GM12872 (cell line): ENCODE data around the gene CDC42BPB.

Source experiments
- TF ChIP-seq, protein P1 (sequence below): IDR thresholded peaks from 3 replicates; pipeline ENCODE4 v1.5.1; 2011; ENCODE audit warnings: low read depth, mild to moderate bottlenecking, low read length, moderate library complexity; ENCODE audit not compliant: insufficient read depth

The CDC42BPB gene

DNA sequence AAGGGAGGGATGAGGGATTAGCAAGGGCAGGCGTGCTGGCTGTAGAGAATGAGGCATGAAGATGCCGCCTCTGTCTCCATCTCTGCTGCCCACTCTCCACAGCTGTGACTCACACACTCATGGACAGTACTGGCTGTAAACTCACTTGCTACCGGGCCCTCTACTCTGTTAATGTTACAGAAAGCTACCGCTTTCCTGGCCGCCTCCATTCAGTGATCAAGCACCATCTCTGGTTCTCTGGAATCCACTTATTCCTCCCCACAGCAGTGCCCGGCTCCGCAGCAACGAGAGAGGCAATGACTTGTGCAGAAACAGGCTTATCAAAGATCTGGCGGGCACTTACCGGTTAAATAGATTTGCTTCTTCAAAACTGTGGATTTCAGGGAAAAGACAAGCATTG, 100.1 kb downstream of the CDC42BPB start:
- TF ChIP-seq, protein P1, sequence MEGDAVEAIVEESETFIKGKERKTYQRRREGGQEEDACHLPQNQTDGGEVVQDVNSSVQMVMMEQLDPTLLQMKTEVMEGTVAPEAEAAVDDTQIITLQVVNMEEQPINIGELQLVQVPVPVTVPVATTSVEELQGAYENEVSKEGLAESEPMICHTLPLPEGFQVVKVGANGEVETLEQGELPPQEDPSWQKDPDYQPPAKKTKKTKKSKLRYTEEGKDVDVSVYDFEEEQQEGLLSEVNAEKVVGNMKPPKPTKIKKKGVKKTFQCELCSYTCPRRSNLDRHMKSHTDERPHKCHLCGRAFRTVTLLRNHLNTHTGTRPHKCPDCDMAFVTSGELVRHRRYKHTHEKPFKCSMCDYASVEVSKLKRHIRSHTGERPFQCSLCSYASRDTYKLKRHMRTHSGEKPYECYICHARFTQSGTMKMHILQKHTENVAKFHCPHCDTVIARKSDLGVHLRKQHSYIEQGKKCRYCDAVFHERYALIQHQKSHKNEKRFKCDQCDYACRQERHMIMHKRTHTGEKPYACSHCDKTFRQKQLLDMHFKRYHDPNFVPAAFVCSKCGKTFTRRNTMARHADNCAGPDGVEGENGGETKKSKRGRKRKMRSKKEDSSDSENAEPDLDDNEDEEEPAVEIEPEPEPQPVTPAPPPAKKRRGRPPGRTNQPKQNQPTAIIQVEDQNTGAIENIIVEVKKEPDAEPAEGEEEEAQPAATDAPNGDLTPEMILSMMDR: no peak

DNA sequence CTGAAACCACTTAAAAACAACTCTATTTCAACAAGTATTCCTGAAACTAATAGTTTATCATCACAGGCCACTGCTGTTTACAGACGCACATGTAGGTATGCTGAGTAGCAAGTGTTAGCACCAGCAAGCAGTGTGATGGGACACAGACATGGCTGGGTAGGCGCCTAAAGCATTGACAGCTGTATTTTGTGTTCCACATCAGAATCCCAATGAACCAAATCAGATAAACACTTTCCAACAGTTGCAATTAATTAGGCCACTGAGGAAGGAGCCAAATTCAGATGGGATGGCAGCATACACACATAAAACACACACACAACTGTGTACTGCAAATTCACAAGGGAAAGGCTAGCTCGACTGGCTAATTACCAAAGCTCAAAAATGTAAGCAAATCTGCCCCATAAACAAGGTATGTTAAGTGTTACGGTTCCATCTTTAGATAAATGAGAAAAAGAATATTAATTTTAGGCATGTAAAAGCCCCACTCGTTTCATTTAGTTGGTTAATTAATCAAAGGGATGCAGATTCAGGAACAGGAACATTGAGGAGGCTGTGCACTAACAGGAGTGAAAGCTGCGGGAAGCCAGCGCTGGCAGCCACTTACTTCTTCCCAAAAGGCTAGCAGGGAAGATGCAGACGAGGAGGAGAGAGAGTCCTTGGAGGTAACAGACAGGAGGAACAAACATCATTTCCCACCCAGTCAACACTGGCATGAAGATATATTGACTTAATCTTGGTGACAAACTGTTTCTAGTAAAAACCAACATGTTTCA, 101.5 kb downstream of the CDC42BPB start:
- TF ChIP-seq, protein P1: no peak

DNA sequence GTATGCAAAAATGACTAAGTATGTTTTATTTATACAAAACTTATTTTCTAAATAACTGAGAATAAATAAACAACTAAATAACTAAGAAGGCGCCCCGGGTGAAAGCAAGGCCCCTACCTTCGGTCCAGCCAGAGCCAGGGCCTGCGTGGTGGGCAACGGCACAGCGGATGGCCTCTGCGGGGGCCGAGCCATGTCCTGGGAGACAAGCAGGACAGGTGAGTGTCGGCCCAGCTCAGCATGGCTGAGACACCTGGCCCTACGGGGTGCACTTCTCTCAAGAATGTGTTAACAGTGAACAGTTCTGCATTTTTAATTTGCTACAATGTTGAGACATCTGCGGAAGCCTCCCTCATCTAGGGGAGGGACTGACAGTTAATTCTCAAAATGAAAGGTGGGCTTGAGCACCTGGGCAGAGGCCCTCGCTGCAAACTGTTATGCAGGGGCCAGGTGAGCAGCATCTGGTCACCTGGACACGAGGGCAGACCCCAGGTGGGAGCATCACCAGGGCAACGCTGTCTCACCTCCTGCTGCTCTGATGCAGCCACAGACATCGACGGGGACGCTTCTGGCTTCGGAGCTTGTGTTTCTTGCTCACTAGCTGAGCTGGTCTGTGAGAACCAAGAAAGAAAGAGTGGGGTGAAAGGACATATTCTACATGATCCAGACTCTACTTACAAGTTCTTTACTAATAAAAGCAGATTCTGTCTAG, 103.1 kb downstream of the CDC42BPB start:
- TF ChIP-seq, protein P1: no peak

DNA sequence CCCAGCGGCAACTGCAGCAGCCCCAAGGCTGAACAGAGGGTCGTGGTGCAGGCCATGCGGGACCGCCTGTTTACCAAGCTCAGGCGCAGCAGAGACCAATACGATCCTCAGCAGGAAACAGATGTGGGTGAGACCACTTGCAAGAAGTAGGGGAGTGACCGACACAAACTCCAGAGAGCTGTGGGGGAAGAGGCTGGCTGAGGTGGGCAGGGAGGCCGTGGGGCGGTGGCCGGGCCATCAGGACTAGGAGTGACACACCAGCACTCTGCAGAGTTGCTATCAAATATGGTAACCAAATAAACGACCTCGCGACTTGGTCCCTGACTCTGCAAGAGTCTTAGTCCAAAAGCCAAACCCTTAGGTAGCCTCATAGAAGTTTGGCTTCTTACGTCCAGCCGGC, 104.2 kb downstream of the CDC42BPB start:
- TF ChIP-seq, protein P1: no peak

DNA sequence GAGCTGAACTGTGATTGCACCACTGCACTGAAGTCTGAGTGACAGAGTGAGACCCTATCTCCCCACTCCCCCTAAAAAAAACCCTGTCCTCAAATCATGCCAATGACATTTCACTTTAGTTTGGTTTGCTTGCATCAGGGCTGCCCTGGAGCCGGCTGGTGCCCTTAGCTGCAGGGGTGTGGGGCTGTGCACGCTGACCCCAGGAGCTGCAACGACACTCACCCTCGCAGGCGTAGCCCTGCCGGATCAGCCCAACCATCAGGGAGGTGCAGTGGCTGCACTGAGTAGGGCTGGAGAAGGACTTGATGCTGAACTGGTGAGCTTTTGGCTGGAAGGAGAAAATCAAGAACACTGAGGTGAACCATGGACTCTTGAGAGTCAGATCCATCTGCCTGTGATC, 105.1 kb downstream of the CDC42BPB start:
- TF ChIP-seq, protein P1: no peak

DNA sequence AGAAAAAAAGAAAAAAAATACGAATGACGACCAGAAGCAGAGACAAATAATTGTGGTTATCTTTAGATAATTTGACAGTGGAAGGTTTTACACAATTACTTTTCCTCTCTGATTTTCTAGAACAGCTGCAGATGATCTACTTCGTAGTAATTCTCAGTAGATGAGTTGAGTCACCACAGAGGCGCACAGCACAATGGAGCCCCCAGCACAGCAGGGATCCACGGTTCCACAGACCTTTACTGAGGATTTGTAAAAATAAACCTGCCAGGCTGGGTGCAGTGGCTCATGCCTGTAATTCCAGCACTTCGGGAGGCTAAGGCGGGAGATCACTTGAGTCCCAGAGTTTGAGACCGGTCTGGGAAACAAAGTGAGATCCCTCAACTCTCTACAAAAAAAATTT, 105.5 kb downstream of the CDC42BPB start:
- TF ChIP-seq, protein P1: no peak

DNA sequence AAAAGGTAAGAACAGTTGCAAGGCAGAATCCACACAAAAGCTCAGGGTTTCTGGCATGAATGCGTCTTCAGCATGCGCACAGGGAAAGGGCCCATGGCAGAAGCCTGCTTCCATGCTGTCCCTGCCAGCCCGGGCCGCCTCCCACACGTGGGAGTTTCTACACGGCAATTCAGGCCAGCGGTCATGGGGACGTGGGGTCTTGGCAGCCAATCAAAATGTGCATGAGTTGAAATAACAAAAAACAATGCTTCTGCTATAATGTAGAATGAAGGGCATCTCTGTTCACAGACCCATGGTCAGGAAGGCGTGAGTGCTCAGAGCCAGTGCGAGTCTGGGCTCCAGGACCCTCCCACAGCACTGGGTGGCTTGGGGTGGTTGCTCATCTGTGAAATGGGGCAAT, 106.3 kb downstream of the CDC42BPB start:
- TF ChIP-seq, protein P1: no peak
